Cardiac muscle cell (in vitro differentiated cells and primary cell): ENCODE measurements around the gene AQP7. TPM values are rescaled to one million over a fixed set of nuclear protein-coding genes. Genes with fewer than 3 reads are reported as not detected.

Experiments
- DNase-seq, 2 donors: peaks; one replicate each; pipeline versions ENCODE4 v3.0.0 to v3.0.0-alpha.2; 2010 to 2017; ENCODE audit warnings: low read depth in 1 of 2, low spot score in 1 of 2
- H3K27ac ChIP-seq: fragments of 200-600 bp; sonication (generic); 2 replicates; pipeline ENCODE4 v1.5.1; 2016
- H3K27me3 ChIP-seq: fragments of 200-600 bp; sonication (generic); 2 replicates; pipeline ENCODE4 v1.6.0; 2016; ENCODE audit warnings: control low read depth
- H3K36me3 ChIP-seq: fragments of 200-600 bp; sonication (generic); 2 replicates; pipeline ENCODE4 v1.5.1; 2016; ENCODE audit warnings: control low read depth
- H3K4me1 ChIP-seq: fragments of 200-600 bp; sonication (generic); 2 replicates; pipeline ENCODE4 v1.8.1; 2017; ENCODE audit warnings: low read depth, mild to moderate bottlenecking, mixed run types
- H3K4me3 ChIP-seq: fragments of 200-600 bp; sonication (generic); 2 replicates; pipeline ENCODE4 v1.5.1; 2016; ENCODE audit warnings: mild to moderate bottlenecking
- H3K9me3 ChIP-seq: fragments of 200-600 bp; sonication (generic); 2 replicates; pipeline ENCODE4 v1.5.1; 2017; ENCODE audit warnings: low read depth, mild to moderate bottlenecking, control low read depth
- polyA plus RNA-seq: library from polyadenylated mRNA; unstranded; fragments of >200 nt; fragmentation: Nextera tagmentation; extraction: Ambion mirVana; gene quantifications from 2 replicates; pipeline ENCODE4 v1.2.1, GENCODE V29; 2016
- total RNA-seq: library from RNA; depleted of rRNA; stranded (reverse); fragments of >200 nt; gene quantifications from 2 replicates; pipeline ENCODE4 v1.2.3, GENCODE V29; 2016
- TF ChIP-seq, protein P1 (sequence below): IDR thresholded peaks from 2 replicates; pipeline ENCODE4 v1.5.1; 2012; ENCODE audit warnings: low read depth, mild to moderate bottlenecking, low read length

The AQP7 gene
- total and polyA plus RNA-seq, 2 experiments from 2014 or later = 4.2 to 5.5 TPM

DNA sequence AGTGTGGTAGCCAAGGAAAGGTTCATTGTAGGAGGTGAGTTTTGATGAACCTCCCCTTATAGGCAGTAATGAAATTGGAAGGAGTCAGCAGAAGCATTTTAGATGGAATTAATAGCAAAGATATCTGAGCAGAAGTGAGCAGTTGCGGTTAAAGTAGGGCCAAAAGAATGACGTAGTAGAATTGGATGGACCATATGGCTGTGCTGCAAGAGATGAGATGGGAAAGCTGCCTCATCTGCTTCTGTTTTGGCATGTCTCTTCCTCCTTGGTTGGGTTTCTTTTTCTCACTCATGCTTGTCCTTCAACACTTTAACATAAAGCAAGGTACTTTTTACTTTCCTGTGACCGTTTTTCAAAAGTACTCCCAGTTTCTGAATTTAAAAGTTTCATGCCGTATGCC lies 55.8 kb downstream of the AQP7 start:
- TF ChIP-seq, protein P1, sequence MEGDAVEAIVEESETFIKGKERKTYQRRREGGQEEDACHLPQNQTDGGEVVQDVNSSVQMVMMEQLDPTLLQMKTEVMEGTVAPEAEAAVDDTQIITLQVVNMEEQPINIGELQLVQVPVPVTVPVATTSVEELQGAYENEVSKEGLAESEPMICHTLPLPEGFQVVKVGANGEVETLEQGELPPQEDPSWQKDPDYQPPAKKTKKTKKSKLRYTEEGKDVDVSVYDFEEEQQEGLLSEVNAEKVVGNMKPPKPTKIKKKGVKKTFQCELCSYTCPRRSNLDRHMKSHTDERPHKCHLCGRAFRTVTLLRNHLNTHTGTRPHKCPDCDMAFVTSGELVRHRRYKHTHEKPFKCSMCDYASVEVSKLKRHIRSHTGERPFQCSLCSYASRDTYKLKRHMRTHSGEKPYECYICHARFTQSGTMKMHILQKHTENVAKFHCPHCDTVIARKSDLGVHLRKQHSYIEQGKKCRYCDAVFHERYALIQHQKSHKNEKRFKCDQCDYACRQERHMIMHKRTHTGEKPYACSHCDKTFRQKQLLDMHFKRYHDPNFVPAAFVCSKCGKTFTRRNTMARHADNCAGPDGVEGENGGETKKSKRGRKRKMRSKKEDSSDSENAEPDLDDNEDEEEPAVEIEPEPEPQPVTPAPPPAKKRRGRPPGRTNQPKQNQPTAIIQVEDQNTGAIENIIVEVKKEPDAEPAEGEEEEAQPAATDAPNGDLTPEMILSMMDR = no peak
- H3K27me3 ChIP-seq = no peaks in the 10 kb centered on the region
- DNase-seq = peak in 1 of 2 donors; percentile 19
- no peak overlapping the region for H3K27ac ChIP-seq
- peaks cover 57% of the 10 kb centered on the region for H3K36me3 ChIP-seq
- no peaks in the 10 kb centered on the region for H3K4me1 ChIP-seq
- no peak overlapping the region for H3K4me3 ChIP-seq
- H3K9me3 ChIP-seq = no peaks in the 10 kb centered on the region

DNA sequence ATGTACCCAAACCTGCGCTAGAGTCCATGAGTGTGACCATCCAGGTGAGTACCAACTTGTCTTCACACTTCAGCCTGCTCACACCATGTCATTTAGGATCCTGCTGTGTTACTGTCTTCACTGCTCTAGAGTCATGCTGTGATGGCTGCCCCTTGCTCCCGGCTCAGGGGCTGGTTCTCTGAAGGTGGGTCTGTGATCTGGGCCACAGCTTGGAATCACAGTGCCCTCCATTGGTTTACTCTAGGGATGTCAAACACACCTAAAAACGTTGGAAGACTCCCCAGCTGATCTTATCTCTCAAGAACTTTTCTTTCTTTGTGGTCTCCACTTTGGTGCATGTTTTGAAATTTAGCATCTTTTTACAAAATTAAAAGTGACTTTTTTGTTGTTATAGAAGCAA lies 58.2 kb downstream of the AQP7 start:
- Histone ChIP-seq H3K4me1 (no peaks in the 10 kb centered on the region), H3K27ac (no peak overlapping the region), H3K9me3 (no peaks in the 10 kb centered on the region), H3K27me3 (no peaks in the 10 kb centered on the region), H3K36me3 (peaks cover 69% of the 10 kb centered on the region), H3K4me3 (no peak overlapping the region)
- TF ChIP-seq, protein P1 = no peak
- no peak for DNase-seq

DNA sequence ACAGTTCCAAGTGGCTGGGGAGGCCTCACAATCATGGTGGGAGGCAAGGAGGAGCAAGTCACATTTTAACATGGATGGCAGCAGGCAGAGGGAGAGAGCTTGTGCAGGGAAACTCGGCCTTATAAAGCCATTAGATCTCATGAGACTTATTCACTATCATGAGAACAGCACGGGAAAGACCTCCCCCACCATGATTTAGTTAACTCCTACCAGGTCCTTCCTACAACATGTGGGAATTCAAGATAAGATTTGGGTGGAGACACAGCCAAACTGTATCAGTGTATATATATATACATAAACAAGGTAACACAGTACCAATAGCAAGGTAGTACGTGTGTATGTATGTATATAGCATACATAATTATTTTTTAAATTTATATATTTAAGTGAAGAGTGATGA lies 61.2 kb downstream of the AQP7 start:
- Histone ChIP-seq H3K9me3 (no peaks in the 10 kb centered on the region), H3K36me3 (peaks cover 58% of the 10 kb centered on the region)
- TF ChIP-seq, protein P1 = no peak

DNA sequence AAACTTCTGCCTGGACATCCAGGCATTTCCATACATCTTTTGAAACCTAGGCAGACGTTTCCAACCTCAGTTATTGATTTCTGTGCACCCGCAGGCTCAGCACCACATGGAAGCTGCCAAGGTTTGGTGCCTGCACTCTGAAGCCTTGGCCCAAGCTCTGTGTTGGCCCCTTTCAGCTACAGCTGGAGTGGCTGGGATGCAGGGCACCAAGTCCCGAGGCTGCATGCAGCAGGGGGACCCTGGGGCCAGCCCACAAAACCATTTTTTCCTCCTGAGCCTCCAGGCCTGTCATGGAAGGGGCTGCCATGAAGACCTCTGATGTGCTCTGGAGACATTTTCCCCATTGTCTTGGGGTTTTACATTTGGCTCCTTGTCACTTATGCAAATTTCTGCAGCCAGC lies 62.2 kb downstream of the AQP7 start:
- Histone ChIP-seq H3K27me3 (no peaks in the 10 kb centered on the region), H3K9me3 (no peaks in the 10 kb centered on the region), H3K27ac (no peak overlapping the region), H3K4me3 (no peak overlapping the region), H3K36me3 (peaks cover 56% of the 10 kb centered on the region), H3K4me1 (no peaks in the 10 kb centered on the region)
- TF ChIP-seq, protein P1 = no peak
- DNase-seq = no peak

More for the DNA sequence above, 61.2 kb downstream of the AQP7 start:
- H3K27me3 ChIP-seq = no peaks in the 10 kb centered on the region
- no peaks in the 10 kb centered on the region for H3K4me1 ChIP-seq
- H3K27ac ChIP-seq = no peak overlapping the region
- H3K4me3 ChIP-seq = no peak overlapping the region
- no peak for DNase-seq

Other genes starting within 250 kb of the AQP7 start
- 24.8 and 33.6 TPM in 2 replicates for gene B4GALT1, start 235.2 kb downstream of the AQP7 start, total RNA-seq
- gene B4GALT1, start 235.2 kb downstream of the AQP7 start, polyA plus RNA-seq = 22.1 and 30.0 TPM in 2 replicates
- 7.8 TPM in 1 of 2 replicates, not detected in the other for gene SPINK4, start 162.4 kb downstream of the AQP7 start, total RNA-seq
- gene SPINK4, start 162.4 kb downstream of the AQP7 start, polyA plus RNA-seq = 5.7 and 6.9 TPM in 2 replicates
- 248 and 301 TPM in 2 replicates for gene BAG1, start 137.9 kb downstream of the AQP7 start, total RNA-seq
- gene BAG1, start 137.9 kb downstream of the AQP7 start, polyA plus RNA-seq = 166 and 270 TPM in 2 replicates
- 75.2 and 75.5 TPM in 2 replicates for gene CHMP5, start 137.5 kb downstream of the AQP7 start, total RNA-seq
- 99.5 and 122 TPM in 2 replicates for gene CHMP5, start 137.5 kb downstream of the AQP7 start, polyA plus RNA-seq
- gene NFX1, start 112.1 kb downstream of the AQP7 start, total RNA-seq = 15.7 and 19.3 TPM in 2 replicates
- 29.4 and 29.9 TPM in 2 replicates for gene NFX1, start 112.1 kb downstream of the AQP7 start, polyA plus RNA-seq
- 6.8 and 6.9 TPM in 2 replicates for gene AQP3, start 45.0 kb upstream of the AQP7 start, total RNA-seq
- 7.2 and 9.0 TPM in 2 replicates for gene AQP3, start 45.0 kb upstream of the AQP7 start, polyA plus RNA-seq
- gene NOL6, start 71.4 kb upstream of the AQP7 start, total RNA-seq = 17.2 and 20.6 TPM in 2 replicates
- gene NOL6, start 71.4 kb upstream of the AQP7 start, polyA plus RNA-seq = 9.0 and 18.6 TPM in 2 replicates
- 0.80 TPM in 1 of 2 replicates, not detected in the other for gene ANKRD18B, start 121.7 kb upstream of the AQP7 start, total RNA-seq
- gene ANKRD18B, start 121.7 kb upstream of the AQP7 start, polyA plus RNA-seq = 1.8 and 2.4 TPM in 2 replicates